Activated CD4-positive, alpha-beta T cell treated with anti-CD3 and anti-CD28 coated beads for 36 hours (primary cell): ENCODE measurements around the gene CAMSAP1. TPM values are rescaled to one million over a fixed set of nuclear protein-coding genes. Genes with fewer than 3 reads are reported as not detected.
A peak's percentile ranks its signal among the peaks of the same experiment; 100 is the strongest.
"Not testable (repeated sequence)": the region's sequence is repeated elsewhere in the genome, so short reads cannot be mapped to it uniquely, and the experiment has no call there.

Source experiments
- ATAC-seq: fragments of 200-7000 bp; cut with Tn5 transposase; one replicate; pipeline ENCODE4 v1.10.0; 2021; ENCODE audit warnings: mild to moderate bottlenecking, moderate library complexity
- CTCF ChIA-PET: fragments of 350-600 bp; sonication (Branson Sonifier 250); formaldehyde crosslinking; loops from one replicate; lab custom pipeline; 2021; ENCODE audit warnings: antibody characterized with exemption; lab: Charles Lee
- POLR2A ChIA-PET: fragments of 350-600 bp; sonication (Branson Sonifier 250); formaldehyde crosslinking; loops from one replicate; lab custom pipeline; 2021; ENCODE audit warnings: antibody characterized with exemption, inconsistent platforms; lab: Charles Lee
- DNase-seq: peaks from one replicate; pipeline ENCODE4 v3.0.0-alpha.2; 2020
- H3K27ac Mint-ChIP-seq: one replicate; pipeline ENCODE4 v1.8.0; 2021; ENCODE audit warnings: mixed read lengths
- H3K27me3 Mint-ChIP-seq: one replicate; pipeline ENCODE4 v1.8.0; 2021; ENCODE audit warnings: mixed read lengths
- H3K36me3 Mint-ChIP-seq: one replicate; pipeline ENCODE4 v1.8.0; 2021; ENCODE audit warnings: low read depth, mixed read lengths
- H3K4me1 Mint-ChIP-seq: one replicate; pipeline ENCODE4 v1.8.0; 2021; ENCODE audit warnings: mixed read lengths
- H3K4me3 Mint-ChIP-seq: one replicate; pipeline ENCODE4 v1.8.0; 2021; ENCODE audit warnings: mild to moderate bottlenecking, moderate library complexity, mixed read lengths
- H3K9me3 Mint-ChIP-seq: one replicate; pipeline ENCODE4 v1.8.0; 2021; ENCODE audit warnings: low read depth, mixed read lengths
- intact Hi-C, 2 experiments: fragments of 100-400 bp; cut with DNase I in 1 of 2; cut with micrococcal nuclease in 1 of 2; formaldehyde crosslinking; loops; one replicate each; pipeline versions ENCODE4 v1.14.2 to v1.15.1; 2022 to 2024; cut with DNase I, micrococcal nuclease
- total RNA-seq, 2 experiments: library from RNA; stranded (reverse); gene quantifications; one replicate each; pipeline ENCODE4 v1.2.3, GENCODE V29; 2021

CAMSAP1 gene
- total RNA-seq, 2 experiments from 2014 or later = 31.2 to 33.4 TPM

DNA sequence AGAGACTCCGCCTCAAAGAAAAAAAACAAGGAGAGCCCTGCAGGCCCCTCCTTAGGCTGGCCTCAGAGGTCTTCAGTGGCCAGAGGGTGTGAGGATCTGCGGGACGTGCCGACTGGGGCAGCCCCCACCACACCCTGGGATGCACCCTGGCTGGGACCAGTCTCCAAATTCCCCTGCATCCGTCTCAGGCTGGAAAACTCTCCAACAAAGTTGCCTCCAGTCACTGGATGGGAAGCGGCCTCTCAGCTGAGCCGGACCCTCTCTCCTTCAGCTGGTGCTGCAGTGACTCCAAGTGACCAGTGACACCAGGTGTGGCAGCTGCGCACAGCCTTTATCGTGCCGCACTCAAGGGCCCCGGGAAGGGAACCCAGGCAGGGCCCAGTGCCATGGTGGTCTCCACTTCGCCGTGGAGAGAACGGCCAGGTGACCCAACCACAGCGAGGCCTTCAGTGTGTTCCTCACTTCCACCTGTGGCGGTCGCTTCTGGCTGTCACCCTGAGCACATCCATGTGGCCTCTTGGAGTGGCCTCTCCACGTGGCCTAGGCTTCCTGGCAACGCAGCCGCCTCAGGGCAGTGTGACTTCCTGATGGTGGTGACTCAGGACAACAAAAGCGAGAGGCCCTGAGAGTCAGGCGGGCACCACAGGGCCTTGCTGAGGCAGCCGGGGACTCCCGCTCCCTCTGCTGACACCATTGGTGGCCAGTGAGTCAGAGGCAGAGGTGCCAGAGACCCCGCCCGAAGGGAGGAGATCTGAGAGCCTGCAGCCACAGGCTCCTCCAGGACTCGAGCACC lies 19.3 kb upstream of the CAMSAP1 start:
- H3K4me3 Mint-ChIP-seq = peak overlapping the region; percentile 19
- peak overlapping the region; percentile 94 for H3K27ac Mint-ChIP-seq
- no peaks in the 10 kb centered on the region for H3K27me3 Mint-ChIP-seq
- intact Hi-C loops = loop anchor here (1.0 to 10.0 kb wide), 3 partner anchors 34 to 958 kb away; partner anchors contain the start of genes UBAC1 (in 2 of the 2) and TRAF2 (in 1 of the 2)
- CTCF ChIA-PET = interaction anchor here (1.9 to 2.3 kb wide), 2 partner anchors 22 to 34 kb away, joined by 4 to 11 read pairs; partner anchors contain the start of gene UBAC1
- DNase-seq (peak; percentile 95), ATAC-seq (peak; percentile 91)
- H3K9me3 Mint-ChIP-seq = no peaks in the 10 kb centered on the region
- H3K36me3 Mint-ChIP-seq = peaks cover 25% of the 10 kb centered on the region
- peaks cover 39% of the 10 kb centered on the region for H3K4me1 Mint-ChIP-seq
- POLR2A ChIA-PET = no interaction called here

DNA sequence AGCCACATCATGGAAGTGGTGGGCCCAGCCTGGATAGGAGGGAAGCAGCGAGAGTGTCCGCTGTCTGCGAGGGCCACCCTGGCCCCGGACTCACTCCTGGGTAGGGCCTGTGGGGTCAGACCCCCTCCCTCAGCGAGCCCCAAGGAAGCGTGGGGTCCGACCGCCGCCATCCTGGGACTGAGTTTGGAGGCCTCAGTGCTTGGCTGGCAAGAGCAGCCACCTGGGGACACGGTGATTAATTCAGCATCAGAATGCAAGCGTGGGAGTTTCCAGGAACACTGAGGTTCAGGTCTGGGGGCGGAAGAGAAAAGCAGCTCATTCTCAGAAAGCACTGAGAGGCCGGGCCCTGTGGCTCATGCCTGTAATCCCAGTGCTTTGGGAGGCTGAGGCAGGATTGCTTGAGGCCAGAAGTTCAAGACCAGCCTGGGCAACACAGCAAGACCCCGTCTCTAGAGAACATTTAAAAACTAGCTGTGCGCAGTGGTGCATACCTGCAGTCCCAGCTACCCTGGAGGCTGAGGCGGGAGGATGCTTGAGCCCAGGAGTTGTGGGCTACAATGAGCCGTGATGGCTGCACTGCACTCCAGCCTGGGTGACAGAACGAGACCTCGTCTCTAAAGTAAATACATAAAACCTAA lies 18.3 kb upstream of the CAMSAP1 start:
- ATAC-seq = peak; percentile 54
- POLR2A ChIA-PET = interaction anchor here (1.0 to 1.5 kb wide), 4 partner anchors 15 to 36 kb away, joined by 3 to 12 read pairs (median 4); partner anchors contain the start of genes CAMSAP1 and UBAC1
- H3K4me1 Mint-ChIP-seq = peaks cover 39% of the 10 kb centered on the region
- CTCF ChIA-PET = interaction anchor here (0.6 to 2.3 kb wide), 5 partner anchors 21 to 62 kb away, joined by 3 to 11 read pairs (median 4); partner anchors contain the start of gene UBAC1
- peaks cover 16% of the 10 kb centered on the region for H3K36me3 Mint-ChIP-seq
- intact Hi-C loops = loop anchor here (1.0 to 10.0 kb wide), 6 partner anchors 14 to 959 kb away; partner anchors contain the start of genes TRAF2 (in 1 of the 2) and UBAC1 (in 1 of the 2)
- H3K4me3 Mint-ChIP-seq = peak overlapping the region; percentile 19
- DNase-seq = peak; percentile 94
- H3K9me3 Mint-ChIP-seq = no peaks in the 10 kb centered on the region
- H3K27me3 Mint-ChIP-seq = no peaks in the 10 kb centered on the region
- peak overlapping the region; percentile 94 for H3K27ac Mint-ChIP-seq

GRCh38 chr9:135924628-135925338 lies 17.4 kb upstream of the CAMSAP1 start:
- POLR2A ChIA-PET = interaction anchor here (0.6 to 1.5 kb wide), 5 partner anchors 16 to 37 kb away, joined by 3 to 12 read pairs (median 4); partner anchors contain the start of genes CAMSAP1 and UBAC1
- H3K27ac Mint-ChIP-seq = peak overlapping the region; percentile 94
- peaks cover 39% of the 10 kb centered on the region for H3K4me1 Mint-ChIP-seq
- H3K27me3 Mint-ChIP-seq = no peaks in the 10 kb centered on the region
- H3K4me3 Mint-ChIP-seq = peak overlapping the region; percentile 19
- DNase-seq (peak; percentile 64), ATAC-seq (no peak)
- no peaks in the 10 kb centered on the region for H3K9me3 Mint-ChIP-seq
- peaks cover 12% of the 10 kb centered on the region for H3K36me3 Mint-ChIP-seq
- intact Hi-C loops = loop anchor here (1.0 to 10.0 kb wide), 5 partner anchors 15 to 960 kb away; partner anchors contain the start of gene TRAF2 (in 1 of the 2)
- CTCF ChIA-PET = interaction anchor here (0.6 to 2.3 kb wide), 6 partner anchors 15 to 61 kb away, joined by 3 to 11 read pairs (median 4); partner anchors contain the start of gene UBAC1

- ChIA-PET POLR2A (no interaction called here), CTCF (interaction anchor here (1.3 kb wide), 1 partner anchor 58 kb away, joined by 3 read pairs; no protein-coding TSS in a partner anchor)
- intact Hi-C loops = loop anchor here in 1 of 2 experiments (10.0 kb wide), 1 partner anchor 961 kb away; the partner anchor contains the start of gene TRAF2
- H3K4me3 Mint-ChIP-seq = no peak overlapping the region
- H3K4me1 Mint-ChIP-seq = peaks cover 39% of the 10 kb centered on the region
- no peak for ATAC-seq
- peaks cover 9% of the 10 kb centered on the region for H3K9me3 Mint-ChIP-seq
- DNase-seq = no peak
- H3K27ac Mint-ChIP-seq = no peak overlapping the region
- no peaks in the 10 kb centered on the region for H3K27me3 Mint-ChIP-seq
- H3K36me3 Mint-ChIP-seq = peaks cover 16% of the 10 kb centered on the region
Measured at GRCh38 chr9:135923508-135923907, 16.2 kb upstream of the CAMSAP1 start.

DNA sequence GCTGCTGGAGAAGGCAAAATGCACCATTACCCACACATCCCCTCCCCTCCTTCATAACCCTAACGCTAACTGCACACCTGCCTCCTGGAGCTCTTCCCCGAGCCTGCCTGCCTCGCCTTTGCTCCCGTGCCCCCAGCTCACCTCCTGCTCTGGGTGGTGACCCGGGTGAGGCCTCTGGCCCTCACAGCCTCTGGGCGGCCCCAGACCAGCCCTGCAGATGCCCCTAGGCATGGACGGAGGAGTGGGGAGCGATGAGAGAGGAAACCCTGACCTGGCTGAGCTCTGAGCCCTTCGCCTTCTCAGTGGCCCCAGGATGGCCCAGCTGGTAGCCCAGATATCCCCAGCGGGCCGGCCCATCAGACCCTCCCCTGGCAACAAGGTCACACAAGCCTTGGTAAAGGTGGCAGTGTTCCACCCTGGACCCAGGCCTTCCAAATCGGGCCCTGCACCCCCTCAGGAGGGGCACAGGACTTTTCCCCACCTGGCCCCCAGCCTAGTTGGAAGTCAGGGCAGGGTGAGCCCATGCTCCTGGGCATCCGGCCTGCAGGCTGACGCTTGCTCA lies 14.5 kb upstream of the CAMSAP1 start:
- DNase-seq (no peak), ATAC-seq (no peak)
- peaks cover 26% of the 10 kb centered on the region for H3K4me1 Mint-ChIP-seq
- H3K36me3 Mint-ChIP-seq = peaks cover 22% of the 10 kb centered on the region
- intact Hi-C loops = loop anchor here in 1 of 2 experiments (10.0 kb wide), 1 partner anchor 963 kb away; the partner anchor contains the start of gene TRAF2
- ChIA-PET POLR2A (no interaction called here), CTCF (interaction anchor here (1.3 kb wide), 1 partner anchor 56 kb away, joined by 3 read pairs; no protein-coding TSS in a partner anchor)
- H3K27ac Mint-ChIP-seq = no peak overlapping the region
- H3K27me3 Mint-ChIP-seq = no peaks in the 10 kb centered on the region
- no peak overlapping the region for H3K4me3 Mint-ChIP-seq
- peaks cover 16% of the 10 kb centered on the region for H3K9me3 Mint-ChIP-seq

DNA sequence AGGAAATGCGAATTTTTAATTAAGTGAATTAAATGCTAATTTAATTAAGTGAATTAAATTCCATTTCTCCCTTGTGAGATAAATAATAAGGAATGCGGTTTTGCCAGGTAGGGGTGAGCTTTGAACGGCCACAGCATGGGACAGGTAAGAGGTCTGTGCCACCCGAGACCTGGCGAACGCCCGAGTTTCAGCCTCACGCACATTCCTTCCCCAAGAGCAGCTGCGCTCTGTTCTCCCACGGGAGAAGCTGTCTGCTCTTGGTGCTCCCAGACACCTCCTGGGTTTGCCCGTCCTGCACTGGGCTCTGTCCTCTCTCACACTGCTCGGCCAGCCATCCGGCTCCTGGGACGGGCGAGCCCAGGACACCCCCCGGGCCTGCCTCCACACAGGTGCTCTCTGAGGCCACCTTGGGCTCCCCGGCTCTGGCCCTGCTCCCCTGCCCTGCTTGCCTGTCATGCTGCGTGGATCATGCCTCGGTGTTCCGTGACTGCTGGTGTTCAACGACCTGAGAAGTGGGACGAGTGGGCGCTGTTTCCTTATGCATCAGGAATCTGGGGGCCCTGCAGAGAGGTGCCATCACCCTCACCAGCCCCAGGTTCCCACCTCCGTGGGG lies 13.7 kb upstream of the CAMSAP1 start:
- Mint-ChIP-seq H3K4me1 (peaks cover 18% of the 10 kb centered on the region), H3K27ac (peak overlapping the region; percentile 8), H3K4me3 (no peak overlapping the region), H3K27me3 (no peaks in the 10 kb centered on the region), H3K9me3 (peaks cover 23% of the 10 kb centered on the region), H3K36me3 (peaks cover 29% of the 10 kb centered on the region)
- ATAC-seq (no peak), DNase-seq (no peak)
- ChIA-PET CTCF (no interaction called here), POLR2A (no interaction called here)
- intact Hi-C loops = loop anchor here in 1 of 2 experiments (10.0 kb wide), 1 partner anchor 964 kb away; the partner anchor contains the start of gene TRAF2

- no peak overlapping the region for H3K27ac Mint-ChIP-seq
- H3K27me3 Mint-ChIP-seq = no peaks in the 10 kb centered on the region
- H3K9me3 Mint-ChIP-seq = peaks cover 30% of the 10 kb centered on the region
- no peak for DNase-seq
- ChIA-PET POLR2A (no interaction called here), CTCF (no interaction called here)
- no peak overlapping the region for H3K4me3 Mint-ChIP-seq
- peaks cover 30% of the 10 kb centered on the region for H3K36me3 Mint-ChIP-seq
- ATAC-seq = no peak
- peaks cover 11% of the 10 kb centered on the region for H3K4me1 Mint-ChIP-seq
- intact Hi-C loops = loop anchor here in 1 of 2 experiments (10.0 kb wide), 1 partner anchor 964 kb away; the partner anchor contains the start of gene TRAF2
Measured at GRCh38 chr9:135920256-135920930, 13.0 kb upstream of the CAMSAP1 start.

- no peak for DNase-seq
- no peak overlapping the region for H3K27ac Mint-ChIP-seq
- intact Hi-C loops = no loop called here
- peaks cover 39% of the 10 kb centered on the region for H3K9me3 Mint-ChIP-seq
- H3K4me3 Mint-ChIP-seq = no peak overlapping the region
- ATAC-seq = no peak
- no peaks in the 10 kb centered on the region for H3K27me3 Mint-ChIP-seq
- ChIA-PET CTCF (interaction anchor here (1.0 kb wide), 1 partner anchor 36 kb away, joined by 4 read pairs; no protein-coding TSS in a partner anchor), POLR2A (no interaction called here)
- peaks cover 35% of the 10 kb centered on the region for H3K36me3 Mint-ChIP-seq
- H3K4me1 Mint-ChIP-seq = peaks cover 4% of the 10 kb centered on the region
Measured at GRCh38 chr9:135919318-135919890, 12.1 kb upstream of the CAMSAP1 start.

- H3K27me3 Mint-ChIP-seq, H3K27ac Mint-ChIP-seq, CTCF ChIA-PET, intact Hi-C loops, DNase-seq, ATAC-seq, POLR2A ChIA-PET, H3K4me1 Mint-ChIP-seq, H3K4me3 Mint-ChIP-seq: not testable (repeated sequence)
- H3K9me3 Mint-ChIP-seq = peaks cover 44% of the 10 kb centered on the region
- peaks cover 58% of the 10 kb centered on the region for H3K36me3 Mint-ChIP-seq
Measured at GRCh38 chr9:135916227-135916626, 8.9 kb upstream of the CAMSAP1 start.
